Measurements from ENCODE around the gene POLR2L. TPM values are rescaled to one million over a fixed set of nuclear protein-coding genes. Genes with fewer than 3 reads are reported as not detected.

Gene POLR2L
- total RNA-seq, 1 experiment from 2014 or later = 117 TPM

GRCh38 chr11:803770-804598 lies 38.3 kb downstream of the POLR2L start:
- intact Hi-C loops (cut with micrococcal nuclease; ENCODE audit: unreplicated experiment) = no loop called here
- TF ChIP-seq EZH2 (IDR thresholded peaks at IDR 0.05; ENCODE audit: borderline replicate concordance, low read depth, low read length, poor library complexity, severe bottlenecking) (no peak), CTCF (conservative IDR thresholded peaks at IDR 0.05; ENCODE audit: low read depth, low read length) (no peak)
- POLR2A ChIA-PET (ENCODE audit: low non-redundant PET) = no interaction called here
- no TSS peak for BruUV-seq (replicated peaks)
- CTCF ChIA-PET = no interaction called here
- peak overlapping the region; percentile 69 for H3K4me3 ChIP-seq (ENCODE audit: low read depth, low read length, poor library complexity, severe bottlenecking)
- H3K9me3 ChIP-seq (ENCODE audit: low read depth, low read length, poor library complexity, severe bottlenecking) = no peaks in the 10 kb centered on the region
- H3K36me3 ChIP-seq (ENCODE audit: insufficient read depth, low read length, poor library complexity, severe bottlenecking) = peaks cover 13% of the 10 kb centered on the region
- no peaks in the 10 kb centered on the region for H3K4me1 ChIP-seq (ENCODE audit: insufficient read depth, low read length, poor library complexity, severe bottlenecking)
- no peak for DNase-seq (ENCODE audit: low spot score)
- peak overlapping the region; percentile 86 for H3K27ac ChIP-seq (ENCODE audit: low read depth, low read length, poor library complexity, severe bottlenecking)
- no peaks in the 10 kb centered on the region for H3K27me3 ChIP-seq (replicated peaks; ENCODE audit: insufficient read depth, low read depth, low read length, poor library complexity)

- intact Hi-C loops (cut with micrococcal nuclease; ENCODE audit: unreplicated experiment) = no loop called here
- ChIA-PET POLR2A (ENCODE audit: low non-redundant PET) (no interaction called here), CTCF (no interaction called here)
- BruUV-seq (replicated peaks) = no TSS peak
- Histone ChIP-seq H3K4me3 (ENCODE audit: low read depth, low read length, poor library complexity, severe bottlenecking) (no peak overlapping the region), H3K9me3 (ENCODE audit: low read depth, low read length, poor library complexity, severe bottlenecking) (no peaks in the 10 kb centered on the region), H3K27me3 (replicated peaks; ENCODE audit: insufficient read depth, low read depth, low read length, poor library complexity) (no peaks in the 10 kb centered on the region), H3K4me1 (ENCODE audit: insufficient read depth, low read length, poor library complexity, severe bottlenecking) (no peaks in the 10 kb centered on the region), H3K36me3 (ENCODE audit: insufficient read depth, low read length, poor library complexity, severe bottlenecking) (peaks cover 13% of the 10 kb centered on the region), H3K27ac (ENCODE audit: low read depth, low read length, poor library complexity, severe bottlenecking) (no peak overlapping the region)
- DNase-seq (ENCODE audit: low spot score) = no peak
- TF ChIP-seq CTCF (conservative IDR thresholded peaks at IDR 0.05; ENCODE audit: low read depth, low read length) (no peak), EZH2 (IDR thresholded peaks at IDR 0.05; ENCODE audit: borderline replicate concordance, low read depth, low read length, poor library complexity, severe bottlenecking) (no peak)
Measured at GRCh38 chr11:803467-803742, 38.9 kb downstream of the POLR2L start.

- intact Hi-C loops (cut with micrococcal nuclease; ENCODE audit: unreplicated experiment) = no loop called here
- POLR2A ChIA-PET (ENCODE audit: low non-redundant PET) = no interaction called here
- Histone ChIP-seq H3K4me1 (ENCODE audit: insufficient read depth, low read length, poor library complexity, severe bottlenecking) (no peaks in the 10 kb centered on the region), H3K27me3 (replicated peaks; ENCODE audit: insufficient read depth, low read depth, low read length, poor library complexity) (no peaks in the 10 kb centered on the region), H3K9me3 (ENCODE audit: low read depth, low read length, poor library complexity, severe bottlenecking) (no peaks in the 10 kb centered on the region), H3K27ac (ENCODE audit: low read depth, low read length, poor library complexity, severe bottlenecking) (no peak overlapping the region), H3K36me3 (ENCODE audit: insufficient read depth, low read length, poor library complexity, severe bottlenecking) (peaks cover 13% of the 10 kb centered on the region), H3K4me3 (ENCODE audit: low read depth, low read length, poor library complexity, severe bottlenecking) (no peak overlapping the region)
- no peak for DNase-seq (ENCODE audit: low spot score)
- TF ChIP-seq EZH2 (IDR thresholded peaks at IDR 0.05; ENCODE audit: borderline replicate concordance, low read depth, low read length, poor library complexity, severe bottlenecking) (no peak), CTCF (conservative IDR thresholded peaks at IDR 0.05; ENCODE audit: low read depth, low read length) (no peak)
- BruUV-seq (replicated peaks) = no TSS peak
- CTCF ChIA-PET = no interaction called here
Measured at GRCh38 chr11:802693-803466, 39.4 kb downstream of the POLR2L start.

Measured in A673 (cell line).